GM12892 (cell line): ENCODE measurements around the gene MYO16.

Experiments
- POLR2A ChIP-seq: IDR thresholded peaks from 2 replicates; pipeline ENCODE4 v1.6.1; 2011; ENCODE audit warnings: low read depth, low read length, control low read depth
- POLR2AphosphoS5 ChIP-seq: IDR thresholded peaks from 2 replicates; pipeline ENCODE4 v1.6.1; 2011; ENCODE audit warnings: low read depth, low read length, control low read depth
- TAF1 ChIP-seq: IDR thresholded peaks from 2 replicates; pipeline ENCODE4 v1.6.1; 2011; ENCODE audit warnings: low read depth, mild to moderate bottlenecking, control low read depth, low read length, borderline replicate concordance

DNA sequence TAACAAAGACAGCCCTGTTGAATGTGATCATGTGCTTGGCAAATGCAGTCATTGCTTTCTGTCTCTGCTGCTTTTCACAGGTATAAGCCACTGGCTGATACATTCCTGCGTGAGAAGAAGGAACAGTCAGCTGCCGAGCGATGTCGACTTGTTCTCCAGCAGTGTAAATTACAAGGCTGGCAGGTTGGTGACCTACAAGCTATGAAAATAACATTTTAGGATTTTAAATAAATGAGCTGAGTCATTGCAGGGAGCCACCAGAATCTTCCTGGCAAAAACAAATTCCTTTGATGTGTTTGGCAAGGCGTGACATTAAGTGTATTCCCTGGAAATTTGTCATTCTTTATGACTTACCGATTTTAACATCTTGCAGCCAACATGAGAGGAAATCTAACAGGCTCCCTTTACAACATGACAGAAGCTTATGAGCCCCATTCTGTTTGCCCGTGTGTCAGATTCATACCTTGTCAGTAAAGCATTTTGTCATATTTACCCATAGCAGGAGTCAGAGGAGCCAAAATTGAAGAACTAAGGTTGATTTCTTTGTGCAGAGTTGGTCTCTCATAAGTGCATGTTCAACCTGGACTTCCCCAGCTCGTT, 471.4 kb downstream of the MYO16 start:
- TF ChIP-seq POLR2A (no peak), POLR2AphosphoS5 (no peak), TAF1 (no peak)
